RPMI7951 (cell line): ENCODE measurements around the gene CCDC146. TPM values are rescaled to one million over a fixed set of nuclear protein-coding genes. Genes with fewer than 3 reads are reported as not detected.

Experiments
- DNase-seq: peaks from one replicate; pipeline ENCODE4 v3.0.0-alpha.2; 2012; ENCODE audit warnings: low read depth
- total RNA-seq: library from RNA; depleted of rRNA; stranded (reverse); fragments of >200 nt; shearing (Covaris generic); gene quantifications from 2 replicates; pipeline ENCODE4 v1.2.3, GENCODE V29; 2014

The CCDC146 gene
- total RNA-seq, 1 experiment from 2014 or later, result 0.72 TPM

DNA sequence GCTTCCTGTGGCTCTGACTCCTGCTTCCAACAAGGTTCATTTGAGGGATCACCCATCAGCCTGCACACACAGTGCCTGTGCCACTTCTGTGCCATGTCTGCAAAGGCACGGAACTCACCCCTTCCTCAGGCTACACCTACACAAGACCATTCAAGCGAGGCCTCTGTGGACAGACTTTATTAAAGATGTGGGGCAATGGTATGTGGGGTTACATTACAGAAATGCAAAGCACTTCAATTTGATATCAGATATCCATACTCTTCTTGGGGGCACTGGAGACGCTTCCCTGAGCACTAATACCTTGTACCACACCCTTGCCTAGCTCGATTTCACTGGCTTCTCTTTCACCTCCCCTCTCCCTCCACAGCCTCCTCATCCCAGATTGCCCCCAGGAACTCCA is 161.6 kb downstream of the CCDC146 start:
- no peak for DNase-seq

DNA sequence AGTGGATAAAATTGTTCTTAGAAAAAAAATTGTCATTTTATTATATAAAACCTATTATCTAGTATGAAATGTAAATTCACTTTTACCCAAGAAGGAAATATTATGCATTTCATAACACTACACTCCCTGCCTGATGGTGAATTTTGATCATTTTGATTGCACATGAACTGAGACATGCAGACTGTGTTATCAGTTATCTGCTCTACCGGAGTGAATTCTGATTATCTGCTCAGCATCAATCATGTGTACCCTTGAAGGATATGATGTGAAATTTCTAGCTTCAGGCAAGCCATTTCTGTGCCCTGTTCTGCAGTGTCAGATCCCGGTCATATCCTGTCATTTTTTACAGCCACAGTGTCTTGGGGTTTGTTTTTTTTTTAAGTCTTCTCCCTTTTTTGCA is 162.2 kb downstream of the CCDC146 start:
- DNase-seq, result no peak

DNA sequence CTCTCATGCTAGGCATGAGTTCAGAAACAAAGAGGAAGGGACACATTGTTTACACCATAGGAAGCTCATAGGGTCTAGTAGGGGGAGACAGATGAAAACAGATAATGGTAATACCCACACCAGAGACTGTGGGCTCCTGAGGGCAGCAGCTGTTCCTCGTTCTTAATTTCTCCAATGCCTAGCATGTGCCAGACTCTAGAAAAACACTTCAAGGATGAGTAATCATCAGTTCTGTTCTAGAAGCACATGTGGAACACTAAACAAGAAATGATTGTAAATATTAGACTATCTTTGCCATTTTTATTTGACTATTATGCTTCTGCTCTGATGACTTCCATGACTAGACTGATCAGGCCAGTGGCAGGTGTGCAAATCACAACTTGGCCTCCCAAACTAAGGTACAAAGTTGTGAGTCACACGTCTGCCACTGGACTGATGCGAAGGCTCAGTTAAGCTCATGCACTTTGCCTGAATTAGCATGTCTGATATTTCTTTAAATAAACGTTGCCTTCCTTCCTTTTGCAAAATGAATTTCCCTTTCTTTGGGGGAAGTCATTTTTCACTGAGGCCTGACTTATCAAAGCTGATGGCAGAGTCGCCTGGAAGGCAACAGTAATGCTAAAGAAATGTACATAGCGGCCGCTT is 166.4 kb downstream of the CCDC146 start:
- DNase-seq, result no peak

DNA sequence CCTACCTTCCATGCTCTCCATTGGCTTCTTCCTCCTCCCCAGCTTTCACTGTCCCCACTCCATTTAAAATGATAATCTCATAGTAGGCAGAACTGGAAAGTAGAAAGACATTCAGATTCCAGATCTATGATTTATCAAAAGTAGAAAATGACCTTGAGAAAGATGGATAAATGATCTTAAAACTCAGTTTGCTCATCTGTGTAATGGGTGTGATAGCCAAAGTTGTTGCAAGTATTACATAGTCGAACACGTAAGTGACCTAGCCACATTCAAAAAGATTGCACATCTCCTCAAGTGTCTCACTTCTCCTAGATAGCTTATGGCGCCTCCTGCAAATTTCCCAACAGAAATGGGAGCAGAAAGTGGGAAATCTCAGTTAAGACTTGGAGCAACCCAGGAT is 167.0 kb downstream of the CCDC146 start:
- no peak for DNase-seq

DNA sequence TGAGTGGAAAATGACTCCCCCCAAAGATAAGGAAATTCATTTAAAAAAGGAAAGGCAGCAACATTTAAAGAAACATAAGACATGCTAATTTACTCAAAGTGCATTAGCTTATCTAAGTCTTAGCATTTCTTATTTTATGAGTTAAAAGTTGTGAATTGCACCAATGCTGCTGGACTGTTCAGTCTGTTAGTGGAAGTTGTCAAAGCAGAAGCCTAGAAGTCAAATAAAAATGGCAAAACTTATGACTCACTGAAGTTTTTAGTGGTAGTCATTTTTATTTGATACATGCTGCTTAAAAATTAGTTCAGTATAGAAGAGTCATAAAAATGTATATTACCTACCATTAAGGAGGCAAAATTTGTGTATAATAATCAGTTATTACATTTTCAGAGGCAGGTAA is 168.0 kb downstream of the CCDC146 start:
- no peak for DNase-seq

DNA sequence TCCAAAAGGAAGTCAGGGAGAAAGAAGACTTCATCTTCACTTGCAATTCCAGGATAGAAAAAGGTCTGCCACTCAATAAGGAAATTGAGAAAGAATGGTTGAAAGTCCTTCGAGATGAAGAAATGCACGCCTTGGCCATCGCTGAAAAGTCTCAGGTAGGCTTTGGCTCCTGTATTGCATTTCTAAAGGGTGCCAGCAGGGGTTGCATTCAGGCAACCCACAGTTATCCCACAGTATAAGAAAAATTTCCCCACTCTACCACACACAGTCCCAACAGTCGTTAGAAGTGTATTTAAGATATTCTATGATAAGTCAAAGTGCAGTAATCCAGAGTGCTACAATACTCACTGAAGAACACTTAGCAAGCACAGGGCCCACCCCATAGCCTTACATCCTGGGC is 170.6 kb downstream of the CCDC146 start:
- DNase-seq, result no peak

DNA sequence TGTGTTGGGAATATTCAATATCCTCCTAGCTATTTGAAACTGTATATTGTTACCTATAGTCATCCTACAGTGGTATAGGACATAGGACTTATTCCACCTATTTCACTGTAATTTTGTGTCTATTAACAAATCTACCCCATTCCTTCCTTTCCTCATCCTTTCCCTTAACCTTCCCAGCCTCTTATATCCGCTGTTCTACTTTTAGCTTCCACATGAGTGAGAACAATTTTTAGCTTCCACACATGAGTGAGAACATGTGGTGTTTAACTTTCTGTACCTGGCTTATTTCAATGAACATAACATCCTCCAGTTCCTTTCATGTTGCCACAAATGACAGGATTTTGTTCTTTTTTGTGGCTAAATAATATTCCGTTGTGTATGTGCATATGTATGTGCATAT is 173.1 kb downstream of the CCDC146 start:
- DNase-seq, result no peak

DNA sequence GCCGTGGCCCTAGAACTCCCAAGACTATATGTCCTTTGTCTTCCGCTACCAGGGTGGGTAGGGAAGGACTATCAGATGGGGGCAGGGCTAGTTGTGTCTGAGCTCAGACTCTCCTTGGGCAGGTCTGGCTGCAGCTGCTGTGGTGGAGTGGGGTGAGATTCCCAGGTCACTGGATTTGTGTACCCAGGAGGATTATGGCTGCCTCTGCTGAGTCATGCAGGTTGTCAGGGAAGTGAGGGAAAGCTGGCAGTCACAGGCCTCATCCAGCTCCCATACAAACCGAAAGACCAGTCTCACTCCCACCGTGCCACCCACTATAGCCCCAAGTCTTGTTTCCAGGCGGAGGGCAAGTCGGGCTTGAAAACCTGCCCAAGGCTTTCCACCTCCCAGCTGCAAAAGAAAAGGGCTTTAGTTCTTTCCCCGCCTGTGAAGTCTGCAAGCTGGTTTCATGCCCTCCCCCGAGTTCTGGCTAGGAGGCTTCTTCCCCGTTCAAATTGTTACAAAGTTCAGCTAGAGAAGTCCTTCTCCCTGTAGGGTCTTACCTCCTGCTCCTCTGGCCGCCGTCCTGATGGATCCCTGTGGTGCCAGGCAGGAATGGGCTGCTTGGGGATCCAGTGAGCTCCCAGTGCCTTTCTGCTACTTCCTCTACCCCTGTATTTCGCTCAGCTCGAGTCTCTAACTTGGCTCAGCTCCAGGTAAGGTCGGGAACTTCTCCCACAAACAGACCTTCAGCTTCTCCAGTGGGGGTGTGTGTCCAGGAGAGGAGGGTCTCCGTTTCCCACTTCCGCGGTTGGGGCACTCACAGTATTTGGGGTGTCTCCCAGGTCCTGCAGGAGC is 184.0 kb downstream of the CCDC146 start:
- DNase-seq, result no peak

DNA sequence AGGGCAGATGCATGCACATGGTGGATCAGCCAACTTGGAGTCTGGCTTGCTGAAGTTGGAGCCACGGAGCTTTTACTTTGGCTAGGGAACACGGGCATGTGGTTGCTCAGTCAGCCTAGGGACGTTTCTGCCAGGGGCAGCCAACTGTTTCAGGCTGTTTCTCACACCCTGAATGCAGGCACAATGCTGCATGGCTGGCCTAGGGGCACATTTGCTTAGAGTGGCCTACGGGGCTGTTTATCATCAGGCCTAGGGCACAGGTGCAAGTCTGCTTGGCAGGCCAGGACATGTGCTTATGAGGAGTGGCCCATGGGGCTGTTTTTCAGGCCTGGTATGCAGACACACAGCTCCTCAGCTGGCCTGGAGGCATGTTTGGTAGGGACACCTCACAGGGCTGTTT is 186.4 kb downstream of the CCDC146 start:
- DNase-seq, result no peak

DNA sequence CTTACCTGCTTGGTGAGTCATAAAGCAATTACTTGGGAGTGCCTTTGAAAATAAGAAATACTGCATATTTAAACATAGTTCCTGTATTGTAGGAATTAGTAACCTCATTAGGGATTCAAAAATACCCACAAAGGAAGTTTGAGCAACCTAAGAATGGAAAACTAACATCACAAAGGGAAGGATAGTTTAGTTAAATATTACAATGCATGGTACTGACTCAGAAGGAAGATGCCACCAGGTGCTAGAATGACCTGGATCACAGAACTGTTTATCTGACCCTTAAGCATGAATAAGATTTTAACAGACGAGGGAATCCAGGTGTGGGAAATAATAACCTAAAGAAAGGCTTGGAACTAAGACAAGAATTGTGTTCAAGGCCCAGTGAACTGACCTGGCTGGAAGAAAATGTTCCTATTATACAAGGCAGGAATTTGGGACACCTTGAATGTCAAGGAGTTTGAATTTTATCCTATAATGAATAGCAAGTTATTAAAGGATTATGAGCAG is 187.4 kb downstream of the CCDC146 start:
- DNase-seq, result no peak

DNA sequence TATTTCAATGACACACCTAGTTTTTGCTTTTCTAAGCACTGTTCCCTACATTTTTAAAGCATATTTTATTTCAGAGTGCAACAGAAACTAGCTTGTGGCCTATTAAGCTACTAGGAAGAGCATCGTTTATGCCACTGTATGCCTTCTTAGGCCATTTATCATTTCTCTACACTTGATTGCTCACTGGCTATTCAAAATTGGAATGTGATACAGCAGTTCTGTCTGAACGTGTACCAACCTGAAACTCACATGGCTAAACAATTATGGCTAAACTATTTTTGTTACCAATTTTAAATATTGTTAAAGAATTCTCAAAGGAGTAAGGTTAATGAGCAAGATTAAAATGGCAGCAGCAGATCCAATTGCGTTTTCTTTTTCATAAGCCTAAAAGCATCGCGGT is 188.6 kb downstream of the CCDC146 start:
- DNase-seq, result no peak

DNA sequence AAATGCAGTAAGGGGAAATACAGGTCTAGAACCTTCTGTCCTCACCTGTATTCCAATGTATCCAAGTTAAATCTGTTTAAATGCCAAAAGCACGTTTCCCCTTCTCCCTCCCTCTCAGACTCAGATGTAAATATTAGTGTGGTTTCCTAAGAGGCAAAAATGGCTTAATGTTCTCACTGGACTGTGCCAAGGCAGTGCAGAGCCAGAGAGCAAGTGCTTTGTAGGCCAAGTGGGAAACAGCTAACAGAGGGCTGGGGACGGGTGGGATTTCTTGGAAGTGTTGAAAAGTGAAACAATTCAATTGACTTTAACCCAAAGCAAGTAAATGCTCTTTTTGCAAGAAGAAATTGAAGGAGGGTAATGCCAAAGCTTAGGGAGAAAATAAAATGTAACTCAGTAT is 190.7 kb downstream of the CCDC146 start:
- DNase-seq, result no peak

DNA sequence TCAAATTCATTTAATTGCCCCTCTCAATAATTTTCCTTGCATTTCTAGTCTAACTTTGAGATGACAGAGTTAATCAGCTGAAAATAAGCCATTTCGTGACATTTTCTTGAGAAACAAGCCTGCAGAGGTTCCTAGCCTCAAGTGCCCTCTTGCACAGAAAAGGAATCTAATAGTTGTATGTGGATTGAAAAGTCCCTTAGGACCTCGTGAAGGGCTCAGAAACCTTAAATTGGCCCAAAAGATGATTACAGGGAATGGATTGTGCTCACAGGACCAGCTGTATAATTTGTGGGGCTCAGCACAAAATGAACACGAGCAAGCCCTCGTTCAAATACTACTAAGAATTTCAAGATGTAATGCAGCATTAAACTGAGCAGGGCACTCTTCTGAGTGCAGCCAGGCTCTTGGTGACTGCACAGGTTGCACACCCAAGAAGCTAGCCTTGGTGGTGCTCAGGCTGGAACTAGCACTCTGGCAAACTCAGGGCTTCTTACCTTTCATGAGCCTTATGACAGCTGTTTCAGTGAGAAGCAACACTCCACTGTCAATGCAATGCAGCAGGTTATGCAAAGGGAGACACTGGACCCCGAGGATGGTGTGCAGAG is 191.6 kb downstream of the CCDC146 start:
- no peak for DNase-seq

DNA sequence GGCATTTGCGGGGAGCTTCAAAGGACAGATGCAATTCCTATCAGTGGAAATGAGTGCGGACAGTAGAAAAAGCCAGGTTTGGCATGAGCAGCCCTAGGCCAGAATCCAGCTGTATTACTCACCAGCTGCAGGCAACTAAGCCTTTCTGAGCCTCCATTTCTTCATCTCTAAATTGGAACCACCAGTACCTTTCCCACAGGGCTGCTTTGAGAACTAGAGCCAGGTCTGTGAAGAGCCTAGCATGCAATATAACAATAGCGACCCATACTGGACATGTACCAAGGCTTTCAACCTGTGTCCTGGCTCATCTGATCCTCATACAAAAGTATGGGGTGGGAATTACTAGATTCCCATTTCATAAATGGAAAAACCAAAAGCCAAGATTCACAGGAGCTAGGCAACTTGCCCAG is 192.8 kb downstream of the CCDC146 start:
- DNase-seq, result no peak

DNA sequence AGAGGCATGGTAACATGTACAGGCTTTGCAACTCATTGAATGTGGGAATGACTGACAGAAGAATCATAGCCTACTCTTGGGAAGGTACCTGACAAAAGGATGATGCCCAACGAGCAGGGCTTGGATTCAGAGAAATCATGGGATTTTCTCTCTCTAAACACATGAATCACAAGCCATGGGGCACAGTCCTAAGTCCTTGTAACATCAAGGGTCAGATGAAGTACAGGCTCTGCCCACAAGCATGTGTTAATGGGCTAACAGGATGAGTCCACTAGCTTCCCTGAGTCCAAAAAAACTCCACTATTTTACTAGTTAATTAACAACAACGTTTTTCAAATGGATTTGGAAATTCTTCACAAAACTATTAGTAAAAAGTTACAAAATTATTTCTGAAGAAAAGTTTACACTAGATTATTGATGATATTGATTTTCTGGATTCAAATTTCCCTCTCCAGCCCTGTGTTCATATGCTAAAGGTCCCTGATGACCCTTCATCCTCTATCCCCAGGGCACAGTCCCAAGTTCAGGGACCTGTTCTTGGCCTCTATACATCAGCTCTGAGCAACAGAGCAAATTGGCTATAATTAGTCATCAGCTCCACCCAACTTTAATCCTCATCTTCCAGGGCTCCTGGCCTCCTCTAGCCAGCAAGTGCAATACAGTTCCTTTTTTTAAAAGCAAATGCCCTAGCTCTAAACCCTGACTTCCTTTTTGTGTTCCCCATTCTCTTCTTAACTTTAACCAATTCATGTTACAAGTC is 194.0 kb downstream of the CCDC146 start:
- DNase-seq, result no peak

DNA sequence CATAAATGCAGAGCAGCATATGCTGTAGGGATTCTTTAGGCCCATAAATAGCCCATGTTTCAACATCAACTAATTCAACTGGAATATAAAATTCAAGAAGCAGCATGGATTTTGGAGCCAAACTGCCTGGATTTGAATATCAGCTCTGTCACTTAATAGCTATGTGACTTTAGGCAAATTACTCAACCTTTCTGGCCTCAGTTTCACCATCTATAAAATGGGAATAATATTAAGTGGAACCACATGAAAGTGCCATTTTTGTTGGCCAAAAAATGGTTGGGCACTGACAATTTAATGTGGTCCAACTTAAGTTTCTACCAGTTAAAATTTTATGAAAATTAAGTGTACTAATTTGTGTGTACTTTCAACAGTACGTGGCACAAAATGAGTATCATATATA is 195.6 kb downstream of the CCDC146 start:
- DNase-seq, result no peak

DNA sequence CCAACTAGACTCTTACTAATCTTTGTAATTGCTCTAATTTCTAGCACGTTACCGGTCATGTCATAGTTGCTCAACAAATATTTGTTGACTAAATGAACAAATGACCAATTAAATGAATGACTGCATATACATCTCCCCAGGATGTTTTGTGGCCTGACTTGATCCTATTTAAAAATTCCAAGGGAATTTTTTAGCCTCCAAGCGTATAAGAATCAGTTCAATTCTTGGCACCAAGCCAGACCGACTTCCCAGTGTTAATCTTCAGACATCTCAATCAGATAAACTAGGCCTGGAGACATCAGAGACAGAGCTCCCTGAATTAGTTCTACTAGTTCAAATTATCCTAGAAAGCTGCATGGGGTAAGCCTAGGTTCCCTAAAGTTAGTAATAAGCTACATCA is 197.7 kb downstream of the CCDC146 start:
- peak; percentile 60 for DNase-seq

DNA sequence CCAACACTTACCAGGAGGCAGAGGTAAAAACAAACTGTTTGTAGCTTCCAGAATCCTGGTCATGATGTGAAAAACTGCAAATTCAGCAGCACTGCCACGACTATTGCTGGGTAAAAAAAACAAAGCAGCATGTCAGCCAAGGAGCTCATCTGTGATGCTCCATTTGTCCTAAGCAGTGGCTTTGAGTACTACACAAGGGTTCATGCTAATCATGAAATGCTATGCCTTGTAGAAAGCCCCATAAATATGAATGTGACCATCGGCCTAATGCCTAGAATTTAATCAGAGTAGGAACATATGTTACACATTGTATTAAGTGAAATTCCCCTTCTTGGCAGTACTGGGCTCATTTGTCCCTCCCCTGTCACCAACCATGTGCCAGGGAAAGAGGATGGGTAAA is 198.3 kb downstream of the CCDC146 start:
- no peak for DNase-seq

DNA sequence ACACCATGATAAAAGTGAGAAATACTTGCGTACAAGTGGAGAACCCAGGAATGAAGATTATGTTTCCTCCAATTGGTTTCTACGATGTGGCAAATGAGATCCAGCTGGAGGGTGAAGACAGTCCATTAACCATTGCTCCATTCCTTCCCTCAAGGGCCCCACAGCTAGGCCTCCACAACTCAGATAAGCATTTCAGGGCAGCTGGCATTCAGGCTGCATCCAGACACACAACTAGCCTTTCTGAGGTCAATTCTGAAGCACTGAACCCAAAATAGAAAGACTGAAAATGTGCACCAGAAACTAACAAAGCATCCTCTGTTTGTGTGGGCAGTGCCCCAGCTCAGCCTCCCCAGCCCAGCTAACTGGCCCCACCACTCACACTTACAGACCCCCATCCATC is 198.9 kb downstream of the CCDC146 start:
- DNase-seq, result peak; percentile 58

DNA sequence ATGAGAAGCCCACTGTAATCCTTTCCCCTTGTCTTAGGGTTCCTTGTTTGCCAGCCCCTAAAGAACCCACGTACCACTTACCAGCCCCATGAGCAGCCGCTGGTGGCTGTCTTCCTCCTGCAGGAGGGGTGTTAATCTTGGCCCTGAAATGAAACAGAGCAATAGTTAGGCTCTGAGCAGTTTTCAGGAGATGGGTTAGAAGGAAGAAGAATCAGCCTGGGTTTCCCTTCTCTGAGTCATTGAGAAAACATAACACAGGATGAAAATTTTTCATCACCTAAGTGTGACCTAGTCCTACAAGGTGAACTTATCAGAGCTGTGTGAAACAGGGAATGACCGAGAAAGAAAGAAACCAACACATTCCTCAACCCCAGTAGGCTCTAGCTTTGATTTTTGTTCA is 203.7 kb downstream of the CCDC146 start:
- no peak for DNase-seq

DNA sequence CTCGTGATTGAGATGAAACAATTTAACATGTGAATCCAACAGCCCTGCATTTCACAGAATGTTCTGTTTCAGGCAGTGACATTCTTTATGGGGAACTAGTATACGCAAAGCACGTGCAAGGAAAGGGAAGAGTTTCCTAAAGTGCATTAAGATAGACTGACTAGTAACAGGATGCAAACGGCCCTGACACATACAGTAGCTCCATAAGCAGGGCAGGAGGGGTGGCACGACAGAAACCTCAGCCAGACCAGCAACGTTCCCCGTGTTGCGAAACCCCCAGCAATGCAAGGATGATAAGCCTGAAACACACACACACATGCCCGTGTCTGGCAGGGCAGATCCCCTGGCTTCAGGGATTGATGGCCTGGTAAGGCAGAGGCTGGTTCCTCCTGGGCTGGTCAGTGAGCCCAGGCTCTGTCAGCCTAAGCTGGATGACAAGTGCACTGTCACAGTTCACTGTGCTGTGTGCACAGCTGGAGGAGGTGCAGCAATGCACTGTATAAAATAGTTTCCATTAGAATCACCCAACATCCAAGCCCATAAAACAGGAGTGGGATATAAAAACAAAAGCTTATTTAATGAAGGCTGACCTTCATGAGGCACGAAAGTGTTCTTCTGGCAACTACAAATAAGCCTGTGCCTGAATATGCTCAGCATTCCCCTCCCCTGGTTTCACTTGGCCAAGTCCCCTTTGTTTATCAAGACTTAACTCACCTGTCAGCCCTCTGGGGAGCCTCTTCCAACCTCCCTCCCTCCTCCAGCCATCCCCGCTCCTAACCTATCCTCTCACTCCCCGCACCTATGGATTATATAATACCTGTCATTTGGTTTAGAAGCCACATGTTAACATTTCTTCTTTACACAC is 204.9 kb downstream of the CCDC146 start:
- DNase-seq, result peak; percentile 85
